Ramos (cell line): ENCODE results near the gene AXIN1.

Source experiments
- in situ Hi-C: fragments of 300-500 bp; cut with MboI; formaldehyde crosslinking; loops from one replicate; pipeline ENCODE4 v1.14.3; 2022; ENCODE audit warnings: low sequenced_read_pairs; ENCODE audit not compliant: unreplicated experiment

Gene AXIN1

DNA sequence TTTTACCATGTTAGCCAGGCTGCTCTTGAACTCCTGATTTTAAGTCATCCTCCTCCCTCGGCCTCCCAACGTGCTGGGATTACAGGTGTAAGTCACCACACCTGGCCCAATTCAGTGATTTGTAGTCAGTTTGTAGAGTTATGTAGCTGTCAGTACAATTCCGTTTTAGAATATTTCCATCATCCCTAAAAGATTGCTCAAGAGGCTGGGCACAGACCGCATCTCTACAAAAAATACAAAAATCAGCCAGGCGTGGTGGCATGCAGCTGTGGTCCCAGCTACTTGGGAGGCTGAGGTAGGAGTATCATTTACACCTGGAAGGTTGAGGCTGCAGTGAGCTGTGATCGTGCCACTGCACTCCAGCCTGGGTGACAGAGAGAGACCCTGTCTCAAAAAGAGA, 97.3 kb downstream of the AXIN1 start:
- in situ Hi-C loops, result no loop called here

DNA sequence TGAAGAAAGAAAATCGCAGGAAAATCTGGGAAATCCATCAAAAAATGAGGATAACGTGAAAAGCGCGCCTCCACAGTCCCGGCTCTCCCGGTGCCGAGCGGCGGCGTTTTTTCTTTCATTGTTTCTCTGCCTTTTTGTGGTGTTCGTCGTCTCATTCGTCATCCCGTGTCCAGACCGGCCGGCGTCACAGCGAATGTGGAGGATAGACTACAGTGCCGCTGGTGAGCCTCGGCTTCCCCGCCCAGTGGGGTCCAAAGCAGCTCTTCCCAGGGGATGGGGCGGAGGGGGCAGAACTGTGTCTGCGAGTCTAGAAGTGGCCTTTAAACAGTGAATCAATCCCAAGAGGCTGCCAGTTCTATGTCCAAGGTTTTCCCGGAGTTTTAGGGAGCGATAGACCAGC, 98.1 kb downstream of the AXIN1 start:
- in situ Hi-C loops, result no loop called here

DNA sequence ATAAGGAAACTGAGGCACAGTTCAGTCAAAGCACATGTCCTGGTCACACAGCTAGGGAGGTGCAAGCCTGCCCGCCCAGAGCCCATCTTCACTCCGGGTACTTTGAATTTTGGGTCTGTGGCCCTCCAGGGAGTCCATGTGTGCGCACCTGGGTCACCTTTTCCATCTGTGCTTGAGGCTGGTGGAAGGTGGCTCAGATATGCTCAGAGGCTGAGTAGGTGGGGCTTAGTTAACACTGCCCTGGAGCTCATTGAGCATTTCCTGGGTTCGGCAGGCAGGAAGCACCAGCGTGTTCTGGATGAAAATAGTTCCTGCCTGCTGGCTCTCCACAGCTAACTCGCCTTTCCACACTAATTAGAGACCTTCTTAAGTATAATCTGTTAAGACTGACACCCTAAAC, 98.7 kb downstream of the AXIN1 start:
- in situ Hi-C loops, result no loop called here

DNA sequence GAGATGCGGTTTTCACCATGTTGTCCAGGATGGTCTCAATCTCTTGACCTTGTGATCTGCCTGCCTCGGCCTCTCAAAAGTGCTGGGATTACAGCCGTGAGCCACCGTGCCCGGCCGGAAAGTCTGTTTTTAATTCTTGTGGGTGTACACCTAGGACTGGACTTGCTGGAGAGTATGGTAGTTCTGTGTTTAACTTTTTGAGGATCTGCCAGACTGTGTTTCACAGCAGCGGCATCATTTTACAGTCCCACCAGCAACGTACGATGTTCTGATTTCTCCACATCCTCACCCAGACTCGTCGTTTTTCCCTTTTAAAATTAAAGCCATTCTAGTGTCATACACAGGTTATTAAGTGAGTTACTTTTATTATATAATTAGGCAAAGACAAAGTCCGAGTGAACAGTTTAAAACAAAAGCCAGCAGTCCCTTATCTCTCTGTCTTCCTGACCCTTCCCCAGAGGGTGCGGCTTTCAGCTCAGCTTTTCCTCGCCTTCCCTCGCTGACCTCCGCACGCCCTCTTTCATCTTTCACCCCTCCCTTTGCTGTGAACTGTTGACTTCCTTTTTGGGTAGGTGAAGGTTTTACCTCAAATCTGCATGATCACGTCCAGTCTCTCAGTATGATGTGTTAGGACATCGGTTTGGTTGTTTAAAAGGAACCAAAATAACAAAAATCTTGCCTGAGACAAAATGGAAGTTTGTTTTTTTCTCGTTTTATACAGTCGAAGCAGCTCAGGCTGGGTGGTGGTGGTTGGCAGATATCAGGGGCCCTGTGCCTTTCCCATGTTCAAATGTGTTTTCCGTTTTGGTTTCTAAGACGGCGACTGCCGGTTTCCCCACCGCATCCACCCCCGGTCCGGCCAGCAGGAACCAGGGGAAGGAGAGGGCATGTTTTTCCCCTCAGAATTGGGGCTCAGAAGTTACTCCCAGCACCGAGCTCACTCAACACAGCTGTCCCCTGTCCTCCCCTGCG, 99.9 kb downstream of the AXIN1 start:
- in situ Hi-C loops, result no loop called here

DNA sequence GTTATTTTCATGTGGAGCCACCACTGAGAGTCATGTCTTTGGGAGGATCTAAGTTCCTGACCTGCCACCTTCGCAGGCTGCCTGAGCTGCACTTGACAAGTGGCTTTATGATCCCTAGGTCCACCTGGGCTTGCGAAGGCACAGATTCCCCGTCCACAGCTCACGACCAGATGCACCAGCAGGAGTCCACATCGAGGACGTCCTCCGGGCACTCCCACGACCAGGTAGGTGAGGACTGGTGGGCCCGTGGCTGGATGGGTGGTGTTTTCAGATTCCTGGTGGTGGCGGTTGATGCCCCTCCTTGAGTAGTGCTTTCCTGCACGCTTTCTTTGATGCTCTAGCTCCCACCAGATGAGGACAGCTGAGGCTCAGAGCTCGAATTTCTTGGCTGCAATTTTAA, 103.1 kb downstream of the AXIN1 start:
- in situ Hi-C loops, result no loop called here

DNA sequence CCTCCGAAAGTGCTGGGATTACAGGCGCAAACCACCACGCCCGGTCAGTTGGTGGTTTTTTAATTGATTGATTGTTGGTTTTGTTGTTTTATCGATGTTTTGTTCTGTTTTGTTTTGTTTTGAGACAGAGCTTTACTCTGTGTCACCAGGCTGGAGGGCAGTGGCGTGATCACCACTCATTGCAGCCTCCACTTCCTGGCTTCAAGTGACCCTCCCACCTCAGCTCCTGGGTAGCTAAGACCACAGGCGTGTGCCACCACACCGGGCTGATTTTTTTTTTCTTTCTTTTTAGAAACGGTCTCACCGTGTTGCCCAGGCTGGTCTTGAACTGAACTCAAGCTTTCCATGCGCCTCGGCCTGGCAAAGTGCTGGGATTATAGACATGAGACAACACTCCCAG, 105.5 kb downstream of the AXIN1 start:
- in situ Hi-C loops, result no loop called here

DNA sequence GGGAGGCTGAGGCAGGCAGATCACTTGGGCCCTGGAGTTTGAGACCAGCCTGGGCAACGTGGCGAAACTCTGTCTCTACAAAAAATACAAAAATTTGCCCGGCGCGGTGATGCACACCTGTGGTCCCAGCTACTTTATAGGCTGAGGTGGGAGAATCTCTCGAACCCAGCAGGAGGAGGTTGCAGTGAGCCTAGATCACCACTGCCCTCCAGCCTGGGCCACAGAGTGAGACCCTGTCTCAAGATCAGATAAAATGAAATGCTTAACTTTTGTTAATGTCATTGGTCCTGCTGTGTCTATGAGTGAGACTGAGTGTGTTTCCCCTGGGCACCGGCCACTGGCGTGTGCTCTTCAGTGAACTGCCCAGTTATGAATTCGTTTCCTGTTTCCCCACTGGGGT, 107.4 kb downstream of the AXIN1 start:
- in situ Hi-C loops, result no loop called here

DNA sequence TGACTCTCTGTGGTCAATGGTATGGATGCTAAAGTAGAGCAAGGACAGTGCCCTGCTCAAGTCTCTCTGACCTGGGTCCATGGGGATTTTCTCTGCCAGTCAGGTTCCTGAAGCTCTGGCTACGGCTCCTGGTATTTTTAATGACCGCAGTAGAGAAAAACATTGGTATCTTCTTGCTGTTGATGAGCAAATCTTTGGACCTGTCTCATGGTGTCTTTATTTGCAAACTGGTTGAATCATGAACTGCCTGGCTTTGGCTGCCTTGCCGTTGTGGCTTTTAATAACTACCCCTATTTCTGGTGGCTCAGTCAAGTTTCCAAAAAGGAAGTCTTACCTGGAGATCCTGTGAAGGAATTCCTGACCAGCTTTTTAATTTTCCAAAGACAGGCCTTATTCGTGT, 109.2 kb downstream of the AXIN1 start:
- in situ Hi-C loops, result no loop called here

DNA sequence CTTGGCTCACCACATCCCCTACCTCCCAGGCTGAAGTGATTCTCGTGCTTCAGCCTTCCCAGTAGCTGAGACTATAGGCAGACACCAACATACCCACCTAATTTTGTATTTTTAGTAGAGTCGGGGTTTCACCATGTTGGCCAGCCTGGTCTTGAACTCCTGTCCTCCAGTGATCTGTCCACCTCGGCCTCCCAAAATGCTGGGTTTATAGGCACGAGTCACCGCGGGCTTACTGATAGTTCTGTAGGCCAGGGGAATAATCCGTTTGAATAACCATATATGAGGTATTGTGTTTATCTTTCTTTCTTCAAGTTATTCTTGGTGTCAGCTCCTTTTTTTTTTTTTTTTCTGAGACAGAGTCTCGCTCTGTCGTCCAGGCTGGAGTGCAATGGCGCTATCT, 110.2 kb downstream of the AXIN1 start:
- in situ Hi-C loops, result no loop called here

DNA sequence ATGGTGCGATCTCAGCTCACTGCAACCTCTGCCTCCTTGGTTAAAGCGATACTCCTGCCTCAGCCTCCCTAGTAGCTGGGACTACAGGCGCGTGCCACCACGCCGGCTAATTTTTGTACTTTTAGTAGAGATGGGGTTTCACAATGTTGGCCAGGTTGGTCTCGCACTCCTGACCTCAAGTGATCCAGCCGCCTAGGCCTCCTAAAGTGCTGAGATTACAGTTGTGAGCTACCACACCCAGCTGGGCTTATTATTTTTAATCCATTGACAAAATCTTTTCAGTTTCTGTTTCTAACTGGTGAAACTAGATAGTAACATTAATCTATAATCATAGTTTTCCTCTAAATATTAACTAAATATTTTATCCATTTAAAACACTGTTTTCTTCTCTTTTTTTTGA, 112.0 kb downstream of the AXIN1 start:
- in situ Hi-C loops, result no loop called here

DNA sequence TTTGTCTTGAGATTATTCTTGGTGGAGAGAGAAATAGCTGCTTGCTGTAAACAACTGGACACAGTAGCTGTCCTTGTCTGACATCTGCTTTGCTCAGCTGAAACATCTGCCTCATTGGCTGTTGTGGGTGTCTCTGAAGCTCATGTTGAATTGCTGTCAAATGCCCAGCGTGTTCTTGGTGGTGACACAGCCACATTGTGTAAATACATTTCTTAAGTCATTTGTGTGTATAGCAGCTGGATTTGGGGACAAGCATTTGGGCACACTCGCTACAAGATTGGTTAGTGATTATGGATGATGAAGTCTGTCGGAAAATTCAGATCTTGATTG, 112.6 kb downstream of the AXIN1 start:
- in situ Hi-C loops, result no loop called here
